Left ventricle myocardium inferior (tissue), 1 donor: Measurements from ENCODE around the gene HACD3. TPM values are rescaled to one million over a fixed set of nuclear protein-coding genes. Genes with fewer than 3 reads are reported as not detected.

Source experiments
- DNase-seq: peaks from one replicate; pipeline ENCODE4 v3.0.0-alpha.2; 2020
- H3K27ac ChIP-seq: fragments of 200-600 bp; replicated peaks from 2 replicates; pipeline ENCODE4 v1.8.0; 2021
- H3K27me3 ChIP-seq: fragments of 200-600 bp; 2 replicates; pipeline ENCODE4 v1.8.0; 2021; ENCODE audit warnings: low read depth
- H3K36me3 ChIP-seq: fragments of 200-600 bp; 2 replicates; pipeline ENCODE4 v1.8.0; 2021
- H3K4me1 ChIP-seq: fragments of 200-600 bp; 2 replicates; pipeline ENCODE4 v1.8.0; 2021
- H3K4me3 ChIP-seq: fragments of 200-600 bp; 2 replicates; pipeline ENCODE4 v1.8.0; 2021; ENCODE audit warnings: mild to moderate bottlenecking, moderate library complexity
- H3K9me3 ChIP-seq: fragments of 200-600 bp; replicated peaks from 2 replicates; pipeline ENCODE4 v1.8.0; 2021
- intact Hi-C: fragments of 100-400 bp; cut with micrococcal nuclease; formaldehyde crosslinking; loops from one replicate; pipeline ENCODE4 v1.11.0; 2022
- total RNA-seq: library from RNA; stranded (reverse); fragmentation: NEBNext Ultra II Directional; extraction: Animal tissue kit (Norgen Biotek cat#: 25700); gene quantifications from one replicate; pipeline ENCODE4 v1.2.1, GENCODE V29; 2021
- TF ChIP-seq, protein P1 (sequence below): fragments of 200-600 bp; IDR thresholded peaks from 2 replicates; pipeline ENCODE4 v1.8.0; 2021; ENCODE audit warnings: antibody characterized with exemption, mild to moderate bottlenecking, borderline replicate concordance
- donor health status: DM: no; HTN: yes; CAD: no; lungs with severe emphysema.

The HACD3 gene
- total RNA-seq, 1 donor from 2014 or later = 8.9 TPM

- TF ChIP-seq, protein P1, sequence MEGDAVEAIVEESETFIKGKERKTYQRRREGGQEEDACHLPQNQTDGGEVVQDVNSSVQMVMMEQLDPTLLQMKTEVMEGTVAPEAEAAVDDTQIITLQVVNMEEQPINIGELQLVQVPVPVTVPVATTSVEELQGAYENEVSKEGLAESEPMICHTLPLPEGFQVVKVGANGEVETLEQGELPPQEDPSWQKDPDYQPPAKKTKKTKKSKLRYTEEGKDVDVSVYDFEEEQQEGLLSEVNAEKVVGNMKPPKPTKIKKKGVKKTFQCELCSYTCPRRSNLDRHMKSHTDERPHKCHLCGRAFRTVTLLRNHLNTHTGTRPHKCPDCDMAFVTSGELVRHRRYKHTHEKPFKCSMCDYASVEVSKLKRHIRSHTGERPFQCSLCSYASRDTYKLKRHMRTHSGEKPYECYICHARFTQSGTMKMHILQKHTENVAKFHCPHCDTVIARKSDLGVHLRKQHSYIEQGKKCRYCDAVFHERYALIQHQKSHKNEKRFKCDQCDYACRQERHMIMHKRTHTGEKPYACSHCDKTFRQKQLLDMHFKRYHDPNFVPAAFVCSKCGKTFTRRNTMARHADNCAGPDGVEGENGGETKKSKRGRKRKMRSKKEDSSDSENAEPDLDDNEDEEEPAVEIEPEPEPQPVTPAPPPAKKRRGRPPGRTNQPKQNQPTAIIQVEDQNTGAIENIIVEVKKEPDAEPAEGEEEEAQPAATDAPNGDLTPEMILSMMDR = no peak
- DNase-seq = no peak
- H3K4me3 ChIP-seq = no peak overlapping the region
- intact Hi-C loops = no loop called here
- H3K9me3 ChIP-seq = no peaks in the 10 kb centered on the region
- no peaks in the 10 kb centered on the region for H3K27me3 ChIP-seq
- no peak overlapping the region for H3K27ac ChIP-seq
- peaks cover 6% of the 10 kb centered on the region for H3K4me1 ChIP-seq
- H3K36me3 ChIP-seq = peaks cover 70% of the 10 kb centered on the region
These were observed 46.4 kb downstream of the HACD3 start for GRCh38 chr15:65576664-65577063.

DNA sequence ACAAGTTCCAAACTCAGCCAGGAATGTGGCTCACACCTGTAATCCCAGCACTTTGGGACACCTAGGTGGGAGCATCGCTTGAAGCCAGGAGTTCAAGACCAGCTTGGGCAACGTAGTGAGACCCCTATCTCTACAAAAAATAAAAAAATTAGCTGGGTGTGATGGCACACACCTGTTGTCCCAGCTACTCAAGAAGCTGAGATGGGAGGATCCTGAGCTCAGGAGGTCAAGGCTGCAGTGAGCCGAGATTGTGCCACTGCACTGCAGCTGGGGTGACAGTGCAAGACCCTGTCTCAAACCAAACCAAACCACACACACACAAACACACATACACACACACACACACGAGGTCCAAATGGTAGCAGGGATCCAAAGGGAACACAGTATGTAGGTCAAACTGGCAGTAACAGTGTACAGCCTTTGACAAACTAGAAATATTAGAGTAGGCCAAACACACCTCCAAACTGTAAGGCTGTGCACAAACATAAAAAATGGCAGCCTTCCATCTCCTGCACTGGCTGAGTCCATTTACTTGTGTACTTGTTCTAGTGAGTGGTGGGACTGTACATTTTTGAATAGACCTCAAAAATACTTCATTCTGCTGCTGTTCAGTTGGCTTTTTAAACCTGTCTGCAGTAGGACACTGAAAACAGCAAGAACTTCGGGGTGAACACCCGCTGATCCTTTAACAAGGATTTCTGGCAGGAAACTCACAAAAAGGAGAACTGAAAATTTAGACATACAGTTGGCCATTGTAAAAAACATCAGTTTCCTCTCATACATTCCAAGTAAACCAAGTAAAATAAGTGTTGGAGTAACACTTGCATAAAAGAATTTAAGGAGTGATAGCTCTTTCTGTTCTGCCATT is 47.1 kb downstream of the HACD3 start:
- no peaks in the 10 kb centered on the region for H3K9me3 ChIP-seq
- peaks cover 6% of the 10 kb centered on the region for H3K4me1 ChIP-seq
- no peak for DNase-seq
- intact Hi-C loops = no loop called here
- TF ChIP-seq, protein P1 = no peak
- no peaks in the 10 kb centered on the region for H3K27me3 ChIP-seq
- H3K4me3 ChIP-seq = no peak overlapping the region
- H3K36me3 ChIP-seq = peaks cover 70% of the 10 kb centered on the region
- H3K27ac ChIP-seq = no peak overlapping the region

GRCh38 chr15:65578904-65579728 is 48.9 kb downstream of the HACD3 start:
- H3K9me3 ChIP-seq = no peaks in the 10 kb centered on the region
- no peaks in the 10 kb centered on the region for H3K27me3 ChIP-seq
- H3K27ac ChIP-seq = no peak overlapping the region
- no peak overlapping the region for H3K4me3 ChIP-seq
- TF ChIP-seq, protein P1 = no peak
- peaks cover 12% of the 10 kb centered on the region for H3K4me1 ChIP-seq
- DNase-seq = no peak
- H3K36me3 ChIP-seq = peaks cover 79% of the 10 kb centered on the region
- intact Hi-C loops = no loop called here

DNA sequence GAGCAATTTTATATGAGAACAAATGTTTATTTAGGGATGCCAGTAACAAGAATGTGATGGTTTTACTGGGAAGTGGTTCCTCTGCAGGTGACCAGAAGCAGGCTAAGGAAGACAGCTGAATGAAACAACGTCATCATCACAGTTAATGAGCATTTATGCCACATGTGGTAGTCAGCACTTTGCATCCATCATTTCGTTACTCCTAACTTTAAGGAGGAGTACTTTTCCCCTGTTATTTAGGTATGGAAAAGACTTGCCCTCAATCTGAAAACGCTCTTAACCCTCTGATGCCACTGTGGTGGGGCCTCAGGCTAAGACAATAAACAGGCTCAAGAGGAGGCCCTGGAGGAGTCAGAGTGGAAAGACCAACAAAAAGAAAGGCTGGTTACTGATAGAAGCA is 49.5 kb downstream of the HACD3 start:
- H3K4me3 ChIP-seq = no peak overlapping the region
- intact Hi-C loops = no loop called here
- DNase-seq = no peak
- no peaks in the 10 kb centered on the region for H3K9me3 ChIP-seq
- peaks cover 81% of the 10 kb centered on the region for H3K36me3 ChIP-seq
- TF ChIP-seq, protein P1 = no peak
- no peak overlapping the region for H3K27ac ChIP-seq
- H3K4me1 ChIP-seq = peaks cover 15% of the 10 kb centered on the region
- no peaks in the 10 kb centered on the region for H3K27me3 ChIP-seq

DNA sequence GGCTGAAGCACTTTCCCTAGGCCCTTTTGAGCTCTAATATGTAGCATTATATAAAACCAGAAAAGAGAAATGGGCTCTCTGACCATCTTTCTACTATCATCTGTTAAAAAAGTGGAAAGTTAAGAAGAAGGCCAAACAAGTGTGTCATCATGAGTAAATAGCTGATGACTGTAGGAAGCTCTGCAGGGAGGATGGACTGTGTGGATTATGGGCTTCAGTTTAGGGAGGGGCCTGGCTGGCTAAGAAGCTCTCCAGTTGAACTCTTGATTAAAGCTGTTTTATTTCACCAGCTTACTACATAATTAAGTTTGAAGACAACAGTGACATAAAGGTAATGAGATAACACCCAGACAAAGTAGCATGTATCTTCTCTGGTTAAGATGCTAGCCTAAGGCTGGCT is 50.0 kb downstream of the HACD3 start:
- TF ChIP-seq, protein P1 = no peak
- no peak for DNase-seq
- Histone ChIP-seq H3K4me1 (peaks cover 15% of the 10 kb centered on the region), H3K27ac (no peak overlapping the region), H3K27me3 (no peaks in the 10 kb centered on the region), H3K4me3 (no peak overlapping the region), H3K36me3 (peaks cover 87% of the 10 kb centered on the region), H3K9me3 (no peaks in the 10 kb centered on the region)
- intact Hi-C loops = no loop called here
